ENCODE results near the gene GXYLT1.

DNA sequence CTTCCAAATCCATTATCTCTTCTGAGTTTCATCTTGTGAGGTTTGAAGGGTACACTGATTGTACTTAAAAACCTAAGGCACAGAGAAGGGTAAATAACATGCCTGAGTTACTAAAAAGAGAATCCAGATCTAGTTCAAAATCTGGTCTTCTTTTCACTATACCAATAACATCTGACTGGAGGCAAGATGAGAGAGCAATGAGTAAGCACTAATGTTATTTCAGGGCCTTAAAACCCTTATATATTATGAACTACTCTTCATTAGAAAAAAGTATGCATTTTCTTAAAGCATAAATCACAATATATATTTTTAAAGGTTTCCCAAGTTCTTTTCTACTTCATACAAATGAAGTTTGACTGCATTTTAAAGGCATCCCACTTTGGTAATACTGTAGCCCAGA is 60.2 kb downstream of the GXYLT1 start:
- no peak for TF ChIP-seq PAX5 (IDR thresholded peaks at IDR 0.05; ENCODE audit: insufficient read depth, low read length, severe bottlenecking)
- TF ChIP-seq SPI1 (IDR thresholded peaks at IDR 0.05; ENCODE audit: low read depth, low read length): no peak
- TF ChIP-seq POLR2AphosphoS5 (IDR thresholded peaks at IDR 0.05; ENCODE audit: low read depth, low read length): no peak
- TF ChIP-seq POLR2A (IDR thresholded peaks at IDR 0.05; ENCODE audit: low read depth, low read length): no peak
- no peak for TF ChIP-seq TAF1 (IDR thresholded peaks at IDR 0.05; ENCODE audit: low read depth, low read length)
- TF ChIP-seq POU2F2 (IDR thresholded peaks at IDR 0.05; ENCODE audit: low read depth, low read length): no peak
